ENCODE measurements around the gene CLEC16A.

Gene CLEC16A

GRCh38 chr16:11130978-11131665, 186.8 kb downstream of the CLEC16A start:
- Histone ChIP-seq H3K4me1 (ENCODE audit: control insufficient read depth, insufficient read depth, low read length) (peaks cover 7% of the 10 kb centered on the region; the same call in 1 of the 2 replicates), H3K36me3 (ENCODE audit: control insufficient read depth, insufficient read depth, low read length) (no peaks in the 10 kb centered on the region), H3K27ac (ENCODE audit: low read depth, low read length) (no peak overlapping the region), H3K4me3 (ENCODE audit: low read depth, low read length) (no peak overlapping the region), H3K9ac (ENCODE audit: low read length) (no peak overlapping the region), H3K27me3 (ENCODE audit: control insufficient read depth, insufficient read depth, low read length) (no peaks in the 10 kb centered on the region), H3K9me3 (ENCODE audit: control insufficient read depth, insufficient read depth, low read depth, low read length) (no peaks in the 10 kb centered on the region)

GRCh38 chr16:11131706-11132105, 187.3 kb downstream of the CLEC16A start:
- Histone ChIP-seq H3K4me1 (ENCODE audit: control insufficient read depth, insufficient read depth, low read length) (peaks cover 8% of the 10 kb centered on the region; the same call in 1 of the 2 replicates), H3K9me3 (ENCODE audit: control insufficient read depth, insufficient read depth, low read depth, low read length) (no peaks in the 10 kb centered on the region), H3K27ac (ENCODE audit: low read depth, low read length) (no peak overlapping the region), H3K36me3 (ENCODE audit: control insufficient read depth, insufficient read depth, low read length) (no peaks in the 10 kb centered on the region), H3K4me3 (ENCODE audit: low read depth, low read length) (no peak overlapping the region), H3K9ac (ENCODE audit: low read length) (no peak overlapping the region), H3K27me3 (ENCODE audit: control insufficient read depth, insufficient read depth, low read length) (no peaks in the 10 kb centered on the region)

- Histone ChIP-seq H3K4me3 (ENCODE audit: low read depth, low read length) (no peak overlapping the region), H3K9me3 (ENCODE audit: control insufficient read depth, insufficient read depth, low read depth, low read length) (no peaks in the 10 kb centered on the region), H3K27ac (ENCODE audit: low read depth, low read length) (no peak overlapping the region), H3K4me1 (ENCODE audit: control insufficient read depth, insufficient read depth, low read length) (peaks cover 10% of the 10 kb centered on the region; the same call in 1 of the 2 replicates), H3K27me3 (ENCODE audit: control insufficient read depth, insufficient read depth, low read length) (no peaks in the 10 kb centered on the region), H3K36me3 (ENCODE audit: control insufficient read depth, insufficient read depth, low read length) (no peaks in the 10 kb centered on the region), H3K9ac (ENCODE audit: low read length) (no peak overlapping the region)
These were observed 189.1 kb downstream of the CLEC16A start for GRCh38 chr16:11133344-11133943.

GRCh38 chr16:11134722-11135463, 190.5 kb downstream of the CLEC16A start:
- H3K27me3 ChIP-seq (ENCODE audit: control insufficient read depth, insufficient read depth, low read length), result no peaks in the 10 kb centered on the region
- H3K4me1 ChIP-seq (ENCODE audit: control insufficient read depth, insufficient read depth, low read length), result peaks cover 24% of the 10 kb centered on the region; the same call in 1 of the 2 replicates
- no peak overlapping the region for H3K4me3 ChIP-seq (ENCODE audit: low read depth, low read length)
- no peaks in the 10 kb centered on the region for H3K36me3 ChIP-seq (ENCODE audit: control insufficient read depth, insufficient read depth, low read length)
- H3K27ac ChIP-seq (ENCODE audit: low read depth, low read length), result no peak overlapping the region
- H3K9me3 ChIP-seq (ENCODE audit: control insufficient read depth, insufficient read depth, low read depth, low read length), result no peaks in the 10 kb centered on the region
- H3K9ac ChIP-seq (ENCODE audit: low read length), result no peak overlapping the region

GRCh38 chr16:11135464-11135973, 191.2 kb downstream of the CLEC16A start:
- Histone ChIP-seq H3K4me1 (ENCODE audit: control insufficient read depth, insufficient read depth, low read length) (peaks cover 31% of the 10 kb centered on the region; the same call in 1 of the 2 replicates), H3K27ac (ENCODE audit: low read depth, low read length) (no peak overlapping the region)

GRCh38 chr16:11136600-11136999, 192.2 kb downstream of the CLEC16A start:
- Histone ChIP-seq H3K4me3 (ENCODE audit: low read depth, low read length) (no peak overlapping the region), H3K9me3 (ENCODE audit: control insufficient read depth, insufficient read depth, low read depth, low read length) (no peaks in the 10 kb centered on the region), H3K4me1 (ENCODE audit: control insufficient read depth, insufficient read depth, low read length) (peaks cover 39% of the 10 kb centered on the region; the same call in 1 of the 2 replicates), H3K27ac (ENCODE audit: low read depth, low read length) (no peak overlapping the region; the same call in 1 of the 2 replicates), H3K27me3 (ENCODE audit: control insufficient read depth, insufficient read depth, low read length) (no peaks in the 10 kb centered on the region), H3K36me3 (ENCODE audit: control insufficient read depth, insufficient read depth, low read length) (no peaks in the 10 kb centered on the region), H3K9ac (ENCODE audit: low read length) (no peak overlapping the region)

More at GRCh38 chr16:11135464-11135973, 191.2 kb downstream of the CLEC16A start:
- Histone ChIP-seq H3K9ac (ENCODE audit: low read length) (no peak overlapping the region), H3K36me3 (ENCODE audit: control insufficient read depth, insufficient read depth, low read length) (no peaks in the 10 kb centered on the region), H3K9me3 (ENCODE audit: control insufficient read depth, insufficient read depth, low read depth, low read length) (no peaks in the 10 kb centered on the region), H3K4me3 (ENCODE audit: low read depth, low read length) (no peak overlapping the region), H3K27me3 (ENCODE audit: control insufficient read depth, insufficient read depth, low read length) (no peaks in the 10 kb centered on the region)

- H3K36me3 ChIP-seq (ENCODE audit: control insufficient read depth, insufficient read depth, low read length), result no peaks in the 10 kb centered on the region
- no peak overlapping the region for H3K27ac ChIP-seq (ENCODE audit: low read depth, low read length)
- no peak overlapping the region for H3K9ac ChIP-seq (ENCODE audit: low read length)
- H3K4me3 ChIP-seq (ENCODE audit: low read depth, low read length), result no peak overlapping the region
- H3K9me3 ChIP-seq (ENCODE audit: control insufficient read depth, insufficient read depth, low read depth, low read length), result no peaks in the 10 kb centered on the region
- no peaks in the 10 kb centered on the region for H3K27me3 ChIP-seq (ENCODE audit: control insufficient read depth, insufficient read depth, low read length)
- peaks cover 45% of the 10 kb centered on the region; the same call in 1 of the 2 replicates for H3K4me1 ChIP-seq (ENCODE audit: control insufficient read depth, insufficient read depth, low read length)
These were observed 193.8 kb downstream of the CLEC16A start for GRCh38 chr16:11138022-11138768.

- H3K36me3 ChIP-seq (ENCODE audit: control insufficient read depth, insufficient read depth, low read length), result no peaks in the 10 kb centered on the region
- H3K27me3 ChIP-seq (ENCODE audit: control insufficient read depth, insufficient read depth, low read length), result no peaks in the 10 kb centered on the region
- H3K9ac ChIP-seq (ENCODE audit: low read length), result peak overlapping the region; percentile 16
- H3K4me1 ChIP-seq (ENCODE audit: control insufficient read depth, insufficient read depth, low read length), result peaks cover 39% of the 10 kb centered on the region; the same call in 1 of the 2 replicates
- H3K9me3 ChIP-seq (ENCODE audit: control insufficient read depth, insufficient read depth, low read depth, low read length), result no peaks in the 10 kb centered on the region
- no peak overlapping the region for H3K4me3 ChIP-seq (ENCODE audit: low read depth, low read length)
- peak overlapping the region; percentile 47; the same call in 1 of the 2 replicates for H3K27ac ChIP-seq (ENCODE audit: low read depth, low read length)
These were observed 194.5 kb downstream of the CLEC16A start for GRCh38 chr16:11138769-11139325.

GRCh38 chr16:11139326-11140097, 195.1 kb downstream of the CLEC16A start:
- Histone ChIP-seq H3K4me1 (ENCODE audit: control insufficient read depth, insufficient read depth, low read length) (peaks cover 39% of the 10 kb centered on the region; the same call in 1 of the 2 replicates), H3K4me3 (ENCODE audit: low read depth, low read length) (no peak overlapping the region), H3K9me3 (ENCODE audit: control insufficient read depth, insufficient read depth, low read depth, low read length) (no peaks in the 10 kb centered on the region), H3K27ac (ENCODE audit: low read depth, low read length) (peak overlapping the region; percentile 62; the same call in 1 of the 2 replicates), H3K36me3 (ENCODE audit: control insufficient read depth, insufficient read depth, low read length) (no peaks in the 10 kb centered on the region), H3K9ac (ENCODE audit: low read length) (peak overlapping the region; percentile 21), H3K27me3 (ENCODE audit: control insufficient read depth, insufficient read depth, low read length) (no peaks in the 10 kb centered on the region)

- no peaks in the 10 kb centered on the region for H3K9me3 ChIP-seq (ENCODE audit: control insufficient read depth, insufficient read depth, low read depth, low read length)
- peaks cover 39% of the 10 kb centered on the region; the same call in 1 of the 2 replicates for H3K4me1 ChIP-seq (ENCODE audit: control insufficient read depth, insufficient read depth, low read length)
- peak overlapping the region; percentile 21 for H3K9ac ChIP-seq (ENCODE audit: low read length)
- no peaks in the 10 kb centered on the region for H3K27me3 ChIP-seq (ENCODE audit: control insufficient read depth, insufficient read depth, low read length)
- H3K4me3 ChIP-seq (ENCODE audit: low read depth, low read length), result no peak overlapping the region
- H3K36me3 ChIP-seq (ENCODE audit: control insufficient read depth, insufficient read depth, low read length), result no peaks in the 10 kb centered on the region
- H3K27ac ChIP-seq (ENCODE audit: low read depth, low read length), result no peak overlapping the region; the same call in 1 of the 2 replicates
These were observed 195.7 kb downstream of the CLEC16A start for GRCh38 chr16:11140098-11140375.
